Adrenal gland (tissue), 5 donors: ENCODE data around the gene LCAT.

Source experiments
- POLR2A ChIP-seq, 2 donors: fragments of 450-650 bp; IDR thresholded peaks; one replicate each; pipeline ENCODE4 v1.6.1; 2017; ENCODE audit warnings: antibody characterized with exemption in 2 of 2, mild to moderate bottlenecking in 2 of 2, moderate library complexity in 1 of 2
- TF ChIP-seq, protein P1 (sequence below), 6 experiments: fragments of 450-650 bp in 4 of 6; fragments of 200-600 bp in 2 of 6; sonication (generic) in 1 of 6; IDR thresholded peaks; 1 replicate in 5 of 6; 2 replicates in 1 of 6; pipeline versions ENCODE4 v1.5.1 to v1.8.0; 2016 to 2021; ENCODE audit warnings: antibody characterized with exemption in 6 of 6, mild to moderate bottlenecking in 2 of 6, moderate library complexity in 1 of 6
- donor health status: DM: no; HTN: no; CAD: no.

DNA sequence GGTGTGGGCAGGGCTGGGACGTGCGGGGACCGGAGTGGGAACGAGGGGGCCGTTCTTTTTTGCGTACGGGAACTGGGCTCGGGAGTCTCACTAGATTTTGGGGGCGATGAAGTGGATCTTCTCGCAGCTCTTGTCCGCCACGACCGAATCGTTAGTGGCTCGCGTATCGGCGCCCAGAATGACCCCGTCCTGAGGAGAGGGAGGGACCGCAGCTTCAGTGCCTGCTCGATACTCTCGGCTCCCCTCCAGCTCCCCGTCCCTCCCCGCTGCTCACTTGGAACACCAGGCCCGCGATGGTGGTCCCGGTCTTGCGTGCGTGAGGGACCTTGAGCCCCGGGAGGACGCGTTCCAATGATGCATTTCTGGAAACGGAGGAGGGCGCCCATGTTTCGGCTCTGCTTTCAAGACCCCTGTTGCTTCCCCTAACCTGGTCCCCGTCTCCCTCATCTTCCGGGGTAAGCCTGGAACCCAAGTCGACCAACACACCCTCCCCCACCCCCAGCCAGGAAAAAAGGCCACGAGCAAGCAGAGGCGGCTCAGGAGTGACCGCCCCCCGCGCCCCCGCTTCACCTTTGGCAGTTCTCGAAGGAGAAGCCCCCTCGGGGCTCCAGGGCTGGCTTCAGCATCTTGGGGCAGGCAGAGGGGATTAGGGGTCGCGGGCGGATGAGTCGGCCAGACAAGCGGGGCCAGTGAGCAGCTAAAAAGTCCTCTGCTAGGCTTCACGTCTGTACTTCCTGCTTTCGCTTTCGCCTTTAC lies 7.6 kb downstream of the LCAT start, which contains the start of gene PSMB10:
- TF ChIP-seq, protein P1, sequence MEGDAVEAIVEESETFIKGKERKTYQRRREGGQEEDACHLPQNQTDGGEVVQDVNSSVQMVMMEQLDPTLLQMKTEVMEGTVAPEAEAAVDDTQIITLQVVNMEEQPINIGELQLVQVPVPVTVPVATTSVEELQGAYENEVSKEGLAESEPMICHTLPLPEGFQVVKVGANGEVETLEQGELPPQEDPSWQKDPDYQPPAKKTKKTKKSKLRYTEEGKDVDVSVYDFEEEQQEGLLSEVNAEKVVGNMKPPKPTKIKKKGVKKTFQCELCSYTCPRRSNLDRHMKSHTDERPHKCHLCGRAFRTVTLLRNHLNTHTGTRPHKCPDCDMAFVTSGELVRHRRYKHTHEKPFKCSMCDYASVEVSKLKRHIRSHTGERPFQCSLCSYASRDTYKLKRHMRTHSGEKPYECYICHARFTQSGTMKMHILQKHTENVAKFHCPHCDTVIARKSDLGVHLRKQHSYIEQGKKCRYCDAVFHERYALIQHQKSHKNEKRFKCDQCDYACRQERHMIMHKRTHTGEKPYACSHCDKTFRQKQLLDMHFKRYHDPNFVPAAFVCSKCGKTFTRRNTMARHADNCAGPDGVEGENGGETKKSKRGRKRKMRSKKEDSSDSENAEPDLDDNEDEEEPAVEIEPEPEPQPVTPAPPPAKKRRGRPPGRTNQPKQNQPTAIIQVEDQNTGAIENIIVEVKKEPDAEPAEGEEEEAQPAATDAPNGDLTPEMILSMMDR (IDR thresholded peaks at IDR 0.05), result no peak
- peak in 1 of 2 donors; percentile 63 for TF ChIP-seq POLR2A (IDR thresholded peaks at IDR 0.05)
